Activated CD4-positive, alpha-beta T cell treated with anti-CD3 and anti-CD28 coated beads, Interleukin-2, amount 10 ng/mL, durations not matched to agents 7 days and 5 days (primary cell): ENCODE data around the gene ACTN2. TPM values are rescaled to one million over a fixed set of nuclear protein-coding genes. Genes with fewer than 3 reads are reported as not detected.

Experiments used
- CTCF ChIA-PET: fragments of 350-600 bp; sonication (Branson Sonifier 250); formaldehyde crosslinking; loops from one replicate; lab custom pipeline; 2021; ENCODE audit warnings: antibody characterized with exemption; lab: Charles Lee
- POLR2A ChIA-PET: fragments of 350-600 bp; sonication (Branson Sonifier 250); formaldehyde crosslinking; loops from one replicate; lab custom pipeline; 2021; ENCODE audit warnings: antibody characterized with exemption; lab: Charles Lee
- DNase-seq: peaks from one replicate; pipeline ENCODE4 v3.0.0-alpha.2; 2020
- H3K27ac Mint-ChIP-seq: one replicate; pipeline ENCODE4 v1.8.0; 2021; ENCODE audit warnings: mild to moderate bottlenecking, moderate library complexity, mixed read lengths
- H3K27me3 Mint-ChIP-seq: one replicate; pipeline ENCODE4 v1.8.0; 2021; ENCODE audit warnings: mixed read lengths
- H3K36me3 Mint-ChIP-seq: one replicate; pipeline ENCODE4 v1.8.0; 2021; ENCODE audit warnings: low read depth, mixed read lengths
- H3K4me1 Mint-ChIP-seq: one replicate; pipeline ENCODE4 v1.8.0; 2021; ENCODE audit warnings: mixed read lengths
- H3K4me3 Mint-ChIP-seq: one replicate; pipeline ENCODE4 v1.8.0; 2021; ENCODE audit warnings: mild to moderate bottlenecking, moderate library complexity, mixed read lengths
- H3K9me3 Mint-ChIP-seq: one replicate; pipeline ENCODE4 v1.8.0; 2021; ENCODE audit warnings: mixed read lengths
- total RNA-seq, 2 experiments: library from RNA; stranded (reverse); gene quantifications; one replicate each; pipeline ENCODE4 v1.2.3, GENCODE V29; 2021

Gene ACTN2
- total RNA-seq, 2 experiments from 2014 or later: not detected

GRCh38 chr1:236673289-236673919 is 12.9 kb upstream of the ACTN2 start:
- no peaks in the 10 kb centered on the region for H3K4me1 Mint-ChIP-seq
- ChIA-PET CTCF (interaction anchor here (0.5 to 1.3 kb wide), 2 partner anchors 9 to 1443 kb away, joined by 3 read pairs; no protein-coding TSS in a partner anchor), POLR2A (no interaction called here)
- no peak for DNase-seq
- H3K4me3 Mint-ChIP-seq: no peak overlapping the region
- H3K36me3 Mint-ChIP-seq: no peaks in the 10 kb centered on the region
- H3K9me3 Mint-ChIP-seq: no peaks in the 10 kb centered on the region
- peaks cover 28% of the 10 kb centered on the region for H3K27me3 Mint-ChIP-seq
- no peak overlapping the region for H3K27ac Mint-ChIP-seq

- Mint-ChIP-seq H3K27ac (no peak overlapping the region), H3K36me3 (no peaks in the 10 kb centered on the region), H3K27me3 (peaks cover 44% of the 10 kb centered on the region), H3K9me3 (no peaks in the 10 kb centered on the region), H3K4me3 (no peak overlapping the region), H3K4me1 (no peaks in the 10 kb centered on the region)
- DNase-seq: no peak
- CTCF ChIA-PET: interaction anchor here (0.5 kb wide), 1 partner anchor 17 kb away, joined by 3 read pairs; no protein-coding TSS in a partner anchor
- POLR2A ChIA-PET: no interaction called here
These were observed 8.6 kb upstream of the ACTN2 start for GRCh38 chr1:236677641-236678235.

GRCh38 chr1:236681219-236681618 is 5.1 kb upstream of the ACTN2 start:
- DNase-seq: no peak
- peaks cover 42% of the 10 kb centered on the region for H3K27me3 Mint-ChIP-seq
- no peak overlapping the region for H3K4me3 Mint-ChIP-seq
- H3K36me3 Mint-ChIP-seq: no peaks in the 10 kb centered on the region
- H3K27ac Mint-ChIP-seq: no peak overlapping the region
- peaks cover 6% of the 10 kb centered on the region for H3K4me1 Mint-ChIP-seq
- ChIA-PET CTCF (no interaction called here), POLR2A (no interaction called here)
- H3K9me3 Mint-ChIP-seq: no peaks in the 10 kb centered on the region

- POLR2A ChIA-PET: no interaction called here
- Mint-ChIP-seq H3K27ac (no peak overlapping the region), H3K9me3 (no peaks in the 10 kb centered on the region), H3K4me1 (peaks cover 14% of the 10 kb centered on the region), H3K27me3 (peaks cover 51% of the 10 kb centered on the region), H3K36me3 (no peaks in the 10 kb centered on the region), H3K4me3 (peak overlapping the region; percentile 46)
- CTCF ChIA-PET: interaction anchor here (0.9 kb wide), 1 partner anchor 9 kb away, joined by 4 read pairs; no protein-coding TSS in a partner anchor
- DNase-seq: no peak
These were observed 938 bp upstream of the ACTN2 start for GRCh38 chr1:236685205-236685916.

- no peak for DNase-seq
- Mint-ChIP-seq H3K36me3 (no peaks in the 10 kb centered on the region), H3K27me3 (peaks cover 43% of the 10 kb centered on the region), H3K4me1 (peaks cover 14% of the 10 kb centered on the region), H3K9me3 (no peaks in the 10 kb centered on the region), H3K4me3 (peak overlapping the region; percentile 42), H3K27ac (no peak overlapping the region)
- ChIA-PET POLR2A (interaction anchor here (0.5 kb wide), 1 partner anchor 11 kb away, joined by 15 read pairs; no protein-coding TSS in a partner anchor), CTCF (interaction anchor here (0.6 kb wide), 1 partner anchor 28 kb away, joined by 3 read pairs; no protein-coding TSS in a partner anchor)
These were observed 489 bp downstream of the ACTN2 start for GRCh38 chr1:236686815-236687160.

GRCh38 chr1:236687273-236687672 is 974 bp downstream of the ACTN2 start:
- CTCF ChIA-PET: interaction anchor here (0.6 kb wide), 1 partner anchor 28 kb away, joined by 3 read pairs; no protein-coding TSS in a partner anchor
- H3K27me3 Mint-ChIP-seq: peaks cover 41% of the 10 kb centered on the region

GRCh38 chr1:236688705-236689104 is 2.4 kb downstream of the ACTN2 start:
- Mint-ChIP-seq H3K9me3 (no peaks in the 10 kb centered on the region), H3K27ac (no peak overlapping the region)

More at GRCh38 chr1:236687273-236687672, 974 bp downstream of the ACTN2 start:
- POLR2A ChIA-PET: no interaction called here
- peaks cover 14% of the 10 kb centered on the region for H3K4me1 Mint-ChIP-seq
- no peaks in the 10 kb centered on the region for H3K36me3 Mint-ChIP-seq
- peak overlapping the region; percentile 42 for H3K4me3 Mint-ChIP-seq
- no peaks in the 10 kb centered on the region for H3K9me3 Mint-ChIP-seq
- H3K27ac Mint-ChIP-seq: no peak overlapping the region
- no peak for DNase-seq

GRCh38 chr1:236689713-236690569 is 3.6 kb downstream of the ACTN2 start:
- ChIA-PET POLR2A (no interaction called here), CTCF (interaction anchor here (0.8 kb wide), 1 partner anchor 10 kb away, joined by 3 read pairs; no protein-coding TSS in a partner anchor)
- H3K4me1 Mint-ChIP-seq: peaks cover 14% of the 10 kb centered on the region
- no peak overlapping the region for H3K27ac Mint-ChIP-seq
- H3K4me3 Mint-ChIP-seq: no peak overlapping the region
- DNase-seq: no peak
- H3K9me3 Mint-ChIP-seq: no peaks in the 10 kb centered on the region
- peaks cover 39% of the 10 kb centered on the region for H3K27me3 Mint-ChIP-seq
- H3K36me3 Mint-ChIP-seq: no peaks in the 10 kb centered on the region

More at GRCh38 chr1:236688705-236689104, 2.4 kb downstream of the ACTN2 start:
- peaks cover 14% of the 10 kb centered on the region for H3K4me1 Mint-ChIP-seq
- no peaks in the 10 kb centered on the region for H3K36me3 Mint-ChIP-seq
- CTCF ChIA-PET: no interaction called here
- DNase-seq: no peak
- no peak overlapping the region for H3K4me3 Mint-ChIP-seq
- H3K27me3 Mint-ChIP-seq: peaks cover 39% of the 10 kb centered on the region
- POLR2A ChIA-PET: no interaction called here

- Mint-ChIP-seq H3K9me3 (no peaks in the 10 kb centered on the region), H3K27ac (no peak overlapping the region), H3K4me3 (no peak overlapping the region), H3K36me3 (no peaks in the 10 kb centered on the region), H3K27me3 (peaks cover 30% of the 10 kb centered on the region), H3K4me1 (peaks cover 8% of the 10 kb centered on the region)
- ChIA-PET POLR2A (no interaction called here), CTCF (interaction anchor here (0.6 kb wide), 1 partner anchor 61 kb away, joined by 3 read pairs; no protein-coding TSS in a partner anchor)
- DNase-seq: no peak
These were observed 5.0 kb downstream of the ACTN2 start for GRCh38 chr1:236691348-236691747.

- no peaks in the 10 kb centered on the region for H3K36me3 Mint-ChIP-seq
- ChIA-PET CTCF (no interaction called here), POLR2A (no interaction called here)
- peaks cover 4% of the 10 kb centered on the region for H3K4me1 Mint-ChIP-seq
- no peak for DNase-seq
- no peaks in the 10 kb centered on the region for H3K9me3 Mint-ChIP-seq
- no peak overlapping the region for H3K27ac Mint-ChIP-seq
- peaks cover 28% of the 10 kb centered on the region for H3K27me3 Mint-ChIP-seq
- no peak overlapping the region for H3K4me3 Mint-ChIP-seq
These were observed 5.8 kb downstream of the ACTN2 start for GRCh38 chr1:236692128-236692527.

GRCh38 chr1:236692742-236693141 is 6.4 kb downstream of the ACTN2 start:
- Mint-ChIP-seq H3K27me3 (peaks cover 24% of the 10 kb centered on the region), H3K4me1 (no peaks in the 10 kb centered on the region), H3K36me3 (no peaks in the 10 kb centered on the region), H3K27ac (no peak overlapping the region), H3K4me3 (no peak overlapping the region), H3K9me3 (no peaks in the 10 kb centered on the region)
- POLR2A ChIA-PET: no interaction called here
- CTCF ChIA-PET: no interaction called here
- DNase-seq: no peak

GRCh38 chr1:236699366-236699765 is 13.1 kb downstream of the ACTN2 start:
- H3K27ac Mint-ChIP-seq: no peak overlapping the region
- no peaks in the 10 kb centered on the region for H3K4me1 Mint-ChIP-seq
- H3K9me3 Mint-ChIP-seq: no peaks in the 10 kb centered on the region
- POLR2A ChIA-PET: no interaction called here
- no peaks in the 10 kb centered on the region for H3K36me3 Mint-ChIP-seq
- H3K4me3 Mint-ChIP-seq: no peak overlapping the region
- no peak for DNase-seq
- peaks cover 14% of the 10 kb centered on the region for H3K27me3 Mint-ChIP-seq
- CTCF ChIA-PET: interaction anchor here (0.8 kb wide), 1 partner anchor 9 kb away, joined by 3 read pairs; no protein-coding TSS in a partner anchor
